ACC112 (cell line): ENCODE data around the gene NPAS2.

Source experiments
- H2AFZ ChIP-seq: fragments of 200-600 bp; sonication (generic); one replicate; pipeline ENCODE4 v1.6.0; 2017; ENCODE audit warnings: antibody characterized with exemption, low read length; ENCODE audit not compliant: unreplicated experiment
- H3K27ac ChIP-seq: fragments of 200-600 bp; sonication (generic); 2 replicates; pipeline ENCODE4 v1.5.1; 2014; ENCODE audit warnings: low read depth, mild to moderate bottlenecking, antibody characterized with exemption, low read length, moderate library complexity
- H3K27me3 ChIP-seq: fragments of 200-600 bp; sonication (generic); 2 replicates; pipeline ENCODE4 v1.6.1; 2014; ENCODE audit warnings: mild to moderate bottlenecking, antibody characterized with exemption, low read length, moderate library complexity, mixed read lengths; ENCODE audit not compliant: insufficient read depth
- H3K36me3 ChIP-seq: fragments of 200-600 bp; sonication (generic); 2 replicates; pipeline ENCODE4 v1.6.1; 2016; ENCODE audit warnings: mild to moderate bottlenecking, antibody characterized with exemption, low read length, moderate library complexity, mixed read lengths; ENCODE audit not compliant: insufficient read depth
- H3K4me1 ChIP-seq: fragments of 200-600 bp; sonication (generic); one replicate; pipeline ENCODE4 v1.6.1; 2016; ENCODE audit warnings: low read length, mixed read lengths; ENCODE audit not compliant: insufficient read depth, unreplicated experiment, control insufficient read depth
- H3K4me3 ChIP-seq: fragments of 200-600 bp; sonication (generic); 2 replicates; pipeline ENCODE4 v1.5.1; 2014; ENCODE audit warnings: mild to moderate bottlenecking, low read depth, low read length
- H3K79me2 ChIP-seq: fragments of 200-600 bp; sonication (generic); one replicate; pipeline ENCODE4 v1.6.0; 2016; ENCODE audit warnings: low read length; ENCODE audit not compliant: control insufficient read depth, unreplicated experiment, insufficient read depth

The NPAS2 gene

DNA sequence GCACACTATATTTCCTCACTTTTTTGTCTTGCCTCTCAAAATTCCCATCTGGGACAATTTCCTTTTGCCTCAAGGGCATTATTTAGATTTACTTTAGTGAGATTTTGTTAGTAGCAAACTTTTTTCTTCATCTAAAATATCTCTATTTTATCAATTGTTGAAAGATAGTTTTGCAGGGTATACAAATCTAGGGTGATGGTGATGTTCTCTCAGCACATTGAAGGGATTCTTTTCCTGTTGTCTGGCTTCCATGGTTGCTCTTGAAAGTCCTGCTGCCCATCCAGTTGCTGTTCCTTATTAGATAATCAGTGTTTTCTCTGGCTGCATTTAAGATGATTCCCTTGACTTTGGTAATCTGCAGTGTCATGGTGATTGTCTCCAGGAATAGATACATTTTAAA lies 48.1 kb downstream of the NPAS2 start:
- H3K4me3 ChIP-seq = no peak overlapping the region
- no peaks in the 10 kb centered on the region for H3K27me3 ChIP-seq
- no peak overlapping the region for H3K27ac ChIP-seq
- peaks cover 7% of the 10 kb centered on the region for H3K79me2 ChIP-seq
- H3K36me3 ChIP-seq = no peaks in the 10 kb centered on the region; the same call in none of the 2 replicates
- H2AFZ ChIP-seq = no peak overlapping the region
- H3K4me1 ChIP-seq = peaks cover 12% of the 10 kb centered on the region

- no peak overlapping the region for H2AFZ ChIP-seq
- H3K4me3 ChIP-seq = no peak overlapping the region
- no peaks in the 10 kb centered on the region for H3K27me3 ChIP-seq
- H3K36me3 ChIP-seq = no peaks in the 10 kb centered on the region; the same call in none of the 2 replicates
- peaks cover 12% of the 10 kb centered on the region for H3K4me1 ChIP-seq
- no peak overlapping the region for H3K27ac ChIP-seq
- peaks cover 4% of the 10 kb centered on the region for H3K79me2 ChIP-seq
These were observed 49.2 kb downstream of the NPAS2 start for GRCh38 chr2:100869120-100869519.

DNA sequence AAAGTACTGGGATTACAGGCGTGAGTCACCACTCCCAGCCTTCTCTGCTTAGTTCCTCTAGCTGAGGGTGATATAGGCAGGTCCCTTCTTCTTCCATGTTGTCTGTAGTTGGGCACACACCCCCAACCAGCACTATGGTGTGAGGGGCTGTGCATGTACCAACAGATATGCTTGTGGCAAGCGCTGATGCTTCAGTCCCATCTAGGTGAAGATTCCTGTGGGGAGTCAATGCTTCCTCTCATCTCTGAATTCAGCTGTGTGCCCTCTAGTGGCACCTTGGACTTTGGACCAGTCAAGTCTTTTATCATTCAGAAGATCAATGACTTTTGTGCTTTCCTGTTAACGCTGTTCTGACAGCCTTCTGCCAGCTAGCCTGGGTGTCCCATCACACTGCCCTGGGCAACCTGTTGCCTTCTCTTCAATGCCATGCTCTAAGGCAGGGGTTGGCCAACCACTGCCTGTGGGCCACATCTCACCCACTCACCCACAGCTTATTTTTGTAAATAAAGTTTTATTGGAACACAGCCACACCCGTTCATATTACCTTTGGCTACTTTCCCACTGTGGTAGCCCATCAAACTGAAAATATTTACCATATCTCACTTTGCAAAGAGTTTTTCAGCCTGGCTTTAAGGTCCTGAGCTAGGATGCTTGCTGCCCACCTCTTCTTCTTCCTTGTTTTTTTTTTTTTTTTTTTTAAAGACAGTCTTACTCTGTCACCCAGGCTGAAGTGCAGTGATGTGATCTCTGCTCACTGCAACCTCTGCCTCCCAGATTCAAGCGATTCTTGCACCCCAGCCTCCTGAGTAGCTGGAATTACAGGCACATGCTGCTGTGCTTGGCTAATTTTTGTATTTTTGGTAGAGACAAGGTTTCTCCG lies 51.0 kb downstream of the NPAS2 start:
- H3K36me3 ChIP-seq = no peaks in the 10 kb centered on the region; the same call in none of the 2 replicates
- H3K79me2 ChIP-seq = peaks cover 6% of the 10 kb centered on the region
- H3K27ac ChIP-seq = no peak overlapping the region
- peaks cover 8% of the 10 kb centered on the region for H3K4me1 ChIP-seq
- H2AFZ ChIP-seq = no peak overlapping the region
- H3K4me3 ChIP-seq = no peak overlapping the region
- no peaks in the 10 kb centered on the region for H3K27me3 ChIP-seq

DNA sequence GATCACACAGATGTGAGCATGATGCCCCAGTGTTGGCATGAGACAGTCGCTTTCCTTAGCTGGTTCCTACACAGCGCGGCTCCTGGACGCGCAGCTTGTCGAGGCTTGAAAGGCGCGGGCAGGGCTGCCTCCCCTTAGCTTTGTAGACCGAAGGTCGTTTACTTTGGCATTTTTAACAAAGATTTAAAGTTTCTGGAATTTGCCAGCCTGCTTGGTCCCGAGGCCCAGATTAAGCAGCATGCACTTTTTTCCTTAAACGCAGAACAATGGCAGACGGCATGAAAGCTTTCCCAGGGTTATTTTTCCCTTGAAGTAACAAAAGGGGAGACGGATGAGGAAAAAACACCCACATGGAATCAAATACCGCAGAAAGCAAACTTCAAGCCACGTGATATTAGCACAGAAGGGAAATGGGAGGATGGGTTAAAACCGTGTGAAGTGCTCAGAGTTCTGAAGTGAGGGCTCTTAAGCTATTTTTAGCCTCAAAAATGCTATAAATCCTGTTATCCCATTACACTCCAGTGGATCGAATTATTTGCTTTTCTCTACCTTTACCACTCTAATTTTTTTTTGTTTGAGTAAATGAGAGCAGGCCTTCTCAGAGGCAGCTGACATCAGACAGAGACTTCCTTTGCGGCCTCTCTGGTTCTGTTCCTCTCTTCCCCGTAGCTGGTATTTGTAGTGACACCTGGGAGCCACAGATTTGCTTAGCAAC lies 55.7 kb downstream of the NPAS2 start:
- H2AFZ ChIP-seq = no peak overlapping the region
- no peaks in the 10 kb centered on the region; the same call in 1 of the 2 replicates for H3K36me3 ChIP-seq
- no peak overlapping the region for H3K27ac ChIP-seq
- no peaks in the 10 kb centered on the region for H3K27me3 ChIP-seq
- peaks cover 6% of the 10 kb centered on the region for H3K79me2 ChIP-seq
- peaks cover 17% of the 10 kb centered on the region for H3K4me1 ChIP-seq
- H3K4me3 ChIP-seq = no peak overlapping the region

GRCh38 chr2:100876231-100876860 lies 56.4 kb downstream of the NPAS2 start:
- H3K27me3 ChIP-seq = no peaks in the 10 kb centered on the region
- no peak overlapping the region for H2AFZ ChIP-seq
- H3K79me2 ChIP-seq = peaks cover 6% of the 10 kb centered on the region
- H3K36me3 ChIP-seq = no peaks in the 10 kb centered on the region; the same call in 1 of the 2 replicates
- H3K4me3 ChIP-seq = no peak overlapping the region
- H3K4me1 ChIP-seq = peaks cover 17% of the 10 kb centered on the region
- H3K27ac ChIP-seq = no peak overlapping the region

GRCh38 chr2:100877555-100877954 lies 57.6 kb downstream of the NPAS2 start:
- no peaks in the 10 kb centered on the region; the same call in 1 of the 2 replicates for H3K36me3 ChIP-seq
- no peak overlapping the region for H2AFZ ChIP-seq
- H3K4me3 ChIP-seq = peak overlapping the region; percentile 18; the same call in 1 of the 2 replicates
- peaks cover 17% of the 10 kb centered on the region for H3K4me1 ChIP-seq
- H3K27me3 ChIP-seq = no peaks in the 10 kb centered on the region
- H3K27ac ChIP-seq = peak overlapping the region; percentile 16; the same call in 1 of the 2 replicates
- peaks cover 6% of the 10 kb centered on the region for H3K79me2 ChIP-seq

- H3K27ac ChIP-seq = no peak overlapping the region
- no peak overlapping the region for H2AFZ ChIP-seq
- H3K4me1 ChIP-seq = peaks cover 23% of the 10 kb centered on the region
These were observed 58.3 kb downstream of the NPAS2 start for GRCh38 chr2:100878000-100878791.

DNA sequence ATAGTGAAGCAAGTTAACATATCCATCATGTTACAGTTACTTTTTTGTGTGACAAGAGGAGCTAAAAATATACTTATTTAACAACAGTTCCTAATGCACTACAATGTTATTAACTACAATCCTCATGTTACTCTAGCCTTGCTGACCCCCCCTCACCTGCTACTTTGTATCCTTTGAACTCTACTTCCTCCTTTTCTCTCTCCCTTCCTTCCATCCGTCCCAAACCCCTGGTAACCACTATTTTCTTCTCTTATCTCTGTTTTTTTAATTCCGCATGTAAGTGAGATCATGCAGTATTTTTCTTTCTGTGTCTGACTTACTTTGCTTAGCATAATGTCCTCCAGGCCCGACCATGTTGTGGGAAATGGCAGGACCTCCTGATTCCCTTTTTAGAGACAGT lies 59.4 kb downstream of the NPAS2 start:
- H3K4me1 ChIP-seq = peaks cover 32% of the 10 kb centered on the region
- no peak overlapping the region for H3K4me3 ChIP-seq
- no peak overlapping the region for H3K27ac ChIP-seq
- H3K36me3 ChIP-seq = no peaks in the 10 kb centered on the region; the same call in none of the 2 replicates
- H2AFZ ChIP-seq = no peak overlapping the region
- H3K27me3 ChIP-seq = no peaks in the 10 kb centered on the region
- peaks cover 3% of the 10 kb centered on the region for H3K79me2 ChIP-seq

More at GRCh38 chr2:100878000-100878791, 58.3 kb downstream of the NPAS2 start:
- Histone ChIP-seq H3K36me3 (no peaks in the 10 kb centered on the region; the same call in none of the 2 replicates), H3K27me3 (no peaks in the 10 kb centered on the region), H3K79me2 (peaks cover 3% of the 10 kb centered on the region), H3K4me3 (peak overlapping the region; percentile 18; the same call in 1 of the 2 replicates)

- Histone ChIP-seq H3K79me2 (peaks cover 3% of the 10 kb centered on the region), H3K27ac (no peak overlapping the region)
These were observed 60.1 kb downstream of the NPAS2 start for GRCh38 chr2:100880036-100880435.

DNA sequence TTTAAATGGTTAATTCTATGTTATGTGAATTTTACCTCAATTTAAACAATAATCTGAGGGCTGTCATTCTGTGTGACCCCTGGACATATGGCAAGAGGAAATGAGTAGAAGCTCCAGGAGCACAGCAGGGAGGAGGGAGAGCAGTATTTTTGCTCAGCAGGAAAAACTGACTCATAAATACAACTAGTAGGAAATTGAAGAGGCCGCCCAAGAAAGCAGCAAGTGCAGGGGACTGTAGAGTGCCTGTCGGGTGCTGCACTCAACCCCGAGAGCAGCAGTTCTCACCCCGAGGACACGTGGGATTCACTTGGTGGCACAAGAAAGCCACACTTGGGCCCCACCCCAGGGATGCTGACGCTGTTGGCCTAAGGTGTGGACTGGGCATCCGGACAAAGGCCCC lies 60.8 kb downstream of the NPAS2 start:
- H3K4me3 ChIP-seq = no peak overlapping the region
- no peaks in the 10 kb centered on the region for H3K27me3 ChIP-seq
- H3K79me2 ChIP-seq = no peaks in the 10 kb centered on the region
- peaks cover 32% of the 10 kb centered on the region for H3K4me1 ChIP-seq
- H3K27ac ChIP-seq = no peak overlapping the region
- no peaks in the 10 kb centered on the region; the same call in none of the 2 replicates for H3K36me3 ChIP-seq
- no peak overlapping the region for H2AFZ ChIP-seq

More at GRCh38 chr2:100880036-100880435, 60.1 kb downstream of the NPAS2 start:
- Histone ChIP-seq H3K4me1 (peaks cover 32% of the 10 kb centered on the region), H2AFZ (no peak overlapping the region), H3K4me3 (no peak overlapping the region), H3K36me3 (no peaks in the 10 kb centered on the region; the same call in none of the 2 replicates), H3K27me3 (no peaks in the 10 kb centered on the region)
